Measurements from ENCODE around the gene SPTLC3. TPM values are rescaled to one million over a fixed set of nuclear protein-coding genes. Genes with fewer than 3 reads are reported as not detected.

SPTLC3 gene
- total RNA-seq: 1 to 10 TPM; 2.3 to 6.8 TPM
- long read RNA-seq, donor 1, full-length matches to known transcripts: 1 of 3 reads
- long read RNA-seq, donor 1, partial matches to known transcripts: 1 of 3 reads
- long read RNA-seq, donor 1, other reads (novel, unspliced or antisense): 1 of 3 reads
- long read RNA-seq, donor 2, partial matches to known transcripts: 0 of 3 reads
- long read RNA-seq, donor 2, other reads (novel, unspliced or antisense): 2 of 3 reads

DNA sequence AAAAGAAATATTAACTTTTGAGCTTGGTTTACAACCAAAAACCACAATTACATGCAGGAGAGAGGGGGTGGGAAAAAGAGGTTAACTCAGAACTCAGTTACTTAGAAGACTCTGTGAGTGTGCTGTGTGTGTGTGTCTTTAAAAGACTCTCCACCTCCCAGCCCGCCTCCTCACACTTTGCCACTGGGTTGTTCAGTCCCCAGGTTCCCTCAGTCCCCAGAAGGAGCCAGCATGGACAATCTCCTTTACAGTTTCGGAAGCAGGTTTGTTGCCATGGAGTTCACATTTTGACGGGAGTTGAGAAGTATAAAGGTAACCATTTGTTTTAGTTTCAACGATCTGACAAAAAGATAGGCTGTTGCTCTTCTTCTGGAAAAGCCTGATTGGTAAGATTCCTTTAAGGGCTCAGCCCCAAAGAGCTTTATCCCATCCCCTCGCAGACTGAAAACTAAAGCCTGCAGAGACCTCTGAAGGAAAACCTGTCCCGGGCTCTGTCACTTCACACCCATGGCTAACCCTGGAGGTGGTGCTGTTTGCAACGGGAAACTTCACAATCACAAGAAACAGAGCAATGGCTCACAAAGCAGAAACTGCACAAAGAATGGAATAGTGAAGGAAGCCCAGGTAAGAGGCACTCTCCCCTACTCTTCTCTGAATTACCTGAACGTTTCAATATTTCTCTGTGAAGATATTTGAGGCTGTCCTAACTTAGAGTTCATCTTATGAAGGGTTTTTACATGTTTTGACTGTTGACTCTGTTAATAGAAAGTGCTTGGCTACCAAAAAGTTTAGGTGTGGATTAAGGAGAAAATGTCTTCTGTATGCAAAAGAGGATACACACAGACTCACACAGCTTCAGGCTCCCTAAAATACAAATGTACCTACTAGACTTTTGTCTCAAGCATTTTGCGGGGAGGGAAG is at the start of gene SPTLC3:
Gene SPTLC3, plus strand, starts transcription at position 212 of the 921 bp plus-strand sequence. Its CDS starts 296 bp downstream, at position 508.
- DNase-seq (ENCODE audit: low spot score): peak; percentile 80
- intact Hi-C loops (cut with DNase I): no loop called here

DNA sequence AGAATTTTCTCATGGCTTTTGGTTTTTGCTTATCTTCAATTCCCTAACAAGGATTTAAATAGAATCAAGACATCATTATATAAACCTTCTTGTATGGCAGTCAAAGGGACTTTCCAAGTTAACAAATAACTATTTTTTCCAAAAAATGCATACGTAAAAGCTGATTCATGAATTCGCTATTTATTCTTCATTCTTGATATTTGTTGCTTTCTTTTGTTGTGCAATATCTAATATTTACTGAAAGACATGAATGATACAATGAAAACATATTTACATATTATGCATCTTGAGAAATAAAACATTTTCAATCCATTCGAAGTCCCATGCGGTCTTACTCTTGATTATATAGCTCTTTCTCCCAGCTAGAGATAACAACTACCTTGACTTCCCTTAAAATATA is 47.0 kb upstream of the SPTLC3 start:
- no peak for DNase-seq (ENCODE audit: low spot score)
- intact Hi-C loops (cut with DNase I): no loop called here

DNA sequence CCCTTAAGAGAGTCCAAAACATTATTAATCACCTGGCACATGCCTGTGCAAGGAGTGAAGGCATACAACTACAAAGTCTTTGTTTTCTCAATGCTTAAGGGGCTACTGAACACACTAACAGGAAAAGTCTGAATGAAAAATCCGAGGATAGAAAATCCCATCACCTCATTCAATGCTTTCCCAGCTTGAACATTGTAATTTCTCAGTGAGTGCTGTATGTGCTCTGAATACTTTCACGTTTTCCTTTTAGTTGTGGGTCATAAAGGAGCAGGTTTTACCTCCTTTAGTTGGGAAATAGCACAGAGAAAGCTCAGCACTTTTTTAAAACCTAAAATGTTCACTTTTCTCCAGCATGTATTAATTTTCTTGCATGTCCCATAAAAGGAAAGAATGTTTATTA is 45.9 kb upstream of the SPTLC3 start:
- DNase-seq (ENCODE audit: low spot score): no peak
- intact Hi-C loops (cut with DNase I): no loop called here

- intact Hi-C loops (cut with DNase I): no loop called here
- DNase-seq (ENCODE audit: low spot score): no peak
Observed at GRCh38 chr20:12963416-12963815, 45.4 kb upstream of the SPTLC3 start.

- intact Hi-C loops (cut with DNase I): loop anchor here in 1 of 2 donors (5.0 kb wide), 1 partner anchor 137 kb away; no protein-coding TSS in a partner anchor
- no peak for DNase-seq (ENCODE audit: low spot score)
Observed at GRCh38 chr20:12965212-12965869, 43.4 kb upstream of the SPTLC3 start.

DNA sequence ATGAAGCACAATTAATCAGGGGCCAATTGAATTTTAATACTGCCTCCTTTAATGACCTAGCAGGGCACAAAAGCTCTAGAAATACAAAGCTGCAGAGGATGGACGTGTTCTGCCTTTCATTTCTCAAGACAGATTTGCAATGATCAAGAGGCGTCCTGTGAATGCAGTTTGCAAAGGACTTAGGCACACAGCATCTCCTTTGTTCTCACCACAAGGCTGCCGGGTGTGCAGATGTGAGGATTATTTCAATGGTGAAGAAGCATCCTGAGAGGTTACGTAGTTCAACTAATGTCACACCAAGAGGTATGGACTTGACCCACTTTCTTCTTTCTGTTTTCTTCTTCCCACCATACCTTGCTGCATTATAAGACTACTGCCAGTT is 42.9 kb upstream of the SPTLC3 start:
- intact Hi-C loops (cut with DNase I): loop anchor here (2.0 to 5.0 kb wide), 2 partner anchors 41 to 136 kb away; no protein-coding TSS in a partner anchor
- no peak for DNase-seq (ENCODE audit: low spot score)

- intact Hi-C loops (cut with DNase I): loop anchor here (2.0 to 5.0 kb wide), 2 partner anchors 42 to 136 kb away; no protein-coding TSS in a partner anchor
- no peak for DNase-seq (ENCODE audit: low spot score)
Observed at GRCh38 chr20:12966468-12967085, 42.2 kb upstream of the SPTLC3 start.

DNA sequence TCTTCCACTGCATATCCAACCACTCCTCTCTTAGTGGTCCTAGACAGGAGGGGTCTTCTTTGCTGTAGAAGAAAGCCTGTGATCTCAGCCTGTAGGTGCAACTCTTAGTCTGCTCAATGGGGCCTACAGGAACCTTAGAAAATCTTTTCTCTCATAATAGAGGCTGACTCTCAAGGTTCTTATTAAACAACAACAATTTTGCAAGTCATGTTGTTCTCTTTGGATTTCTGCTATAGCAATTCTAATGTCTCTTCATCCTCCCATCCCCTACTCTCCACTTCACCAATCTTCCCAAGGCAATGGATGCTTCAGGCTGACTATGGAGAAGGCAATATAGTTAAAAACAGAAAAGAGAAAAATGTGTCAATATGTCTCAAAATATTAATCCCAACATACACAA is 40.8 kb upstream of the SPTLC3 start:
- no peak for DNase-seq (ENCODE audit: low spot score)
- intact Hi-C loops (cut with DNase I): loop anchor here (2.0 to 5.0 kb wide), 2 partner anchors 43 to 134 kb away; no protein-coding TSS in a partner anchor

GRCh38 chr20:12968472-12968871 is 40.3 kb upstream of the SPTLC3 start:
- intact Hi-C loops (cut with DNase I): loop anchor here in 1 of 2 donors (5.0 kb wide), 1 partner anchor 134 kb away; no protein-coding TSS in a partner anchor
- DNase-seq (ENCODE audit: low spot score): no peak

- DNase-seq (ENCODE audit: low spot score): no peak
- intact Hi-C loops (cut with DNase I): loop anchor here in 1 of 2 donors (5.0 kb wide), 1 partner anchor 133 kb away; no protein-coding TSS in a partner anchor
Observed at GRCh38 chr20:12969071-12969669, 39.6 kb upstream of the SPTLC3 start.

DNA sequence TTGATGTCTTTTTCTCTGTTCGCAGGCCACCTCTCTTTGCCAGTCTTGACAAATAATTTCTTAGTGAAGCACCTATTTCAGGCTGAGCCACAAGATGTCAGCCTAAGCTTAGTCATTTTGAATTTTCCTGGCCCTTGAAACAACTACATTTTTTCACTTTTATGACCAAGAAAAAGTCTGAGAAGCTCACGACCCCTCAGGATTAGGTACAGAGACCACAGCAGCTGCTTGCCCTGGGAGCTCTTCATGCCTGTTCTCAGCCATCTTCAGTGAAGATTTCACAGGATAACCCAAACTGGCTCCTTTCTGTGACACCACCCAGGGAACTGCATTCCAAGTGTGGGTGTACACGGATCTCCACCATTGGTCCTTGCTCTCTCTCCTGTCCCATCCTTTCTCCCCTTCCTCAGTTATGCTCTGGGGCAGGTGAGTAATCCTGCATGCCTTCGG is 38.4 kb upstream of the SPTLC3 start:
- no peak for DNase-seq (ENCODE audit: low spot score)
- intact Hi-C loops (cut with DNase I): no loop called here

DNA sequence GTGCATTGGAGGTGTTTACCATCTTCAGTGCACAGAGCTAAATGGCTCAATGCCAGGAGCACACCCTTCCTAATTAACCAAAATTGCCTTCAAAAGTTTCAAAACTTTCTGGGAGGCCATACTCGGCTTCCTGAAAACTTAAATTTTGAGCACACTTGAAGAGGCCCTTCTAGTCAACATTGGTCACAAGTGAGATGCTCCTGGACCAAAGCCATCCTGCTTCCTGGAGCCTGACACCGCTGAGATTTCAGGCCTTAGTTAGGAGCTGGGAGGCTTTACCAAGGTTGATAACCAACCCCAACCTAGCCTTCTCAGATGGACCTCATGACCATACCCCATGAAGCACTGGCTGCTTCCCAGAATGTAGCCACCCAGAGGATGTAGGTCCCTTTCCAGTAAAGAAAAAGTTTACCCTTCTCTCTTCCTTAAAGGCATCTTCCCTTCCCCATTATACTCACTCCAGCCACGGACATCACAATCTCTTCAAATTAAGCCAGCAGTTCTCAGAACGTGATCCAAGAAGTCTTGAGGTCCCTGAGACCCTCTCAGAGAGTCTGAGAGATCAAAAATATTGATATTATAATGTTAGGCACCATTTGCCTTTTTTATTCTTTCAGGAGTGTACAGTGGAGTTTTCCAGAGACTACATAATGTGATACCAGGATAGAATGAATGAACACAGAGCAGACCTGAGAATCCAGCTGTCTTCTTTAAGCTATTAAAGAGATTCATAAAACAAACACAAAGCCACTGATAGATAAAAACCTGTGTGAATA is 32.8 kb upstream of the SPTLC3 start:
- intact Hi-C loops (cut with DNase I): no loop called here
- no peak for DNase-seq (ENCODE audit: low spot score)

- intact Hi-C loops (cut with DNase I): no loop called here
- DNase-seq (ENCODE audit: low spot score): no peak
Observed at GRCh38 chr20:12976720-12977309, 32.0 kb upstream of the SPTLC3 start.

- intact Hi-C loops (cut with DNase I): no loop called here
Observed at GRCh38 chr20:12977328-12978125, 31.2 kb upstream of the SPTLC3 start.

DNA sequence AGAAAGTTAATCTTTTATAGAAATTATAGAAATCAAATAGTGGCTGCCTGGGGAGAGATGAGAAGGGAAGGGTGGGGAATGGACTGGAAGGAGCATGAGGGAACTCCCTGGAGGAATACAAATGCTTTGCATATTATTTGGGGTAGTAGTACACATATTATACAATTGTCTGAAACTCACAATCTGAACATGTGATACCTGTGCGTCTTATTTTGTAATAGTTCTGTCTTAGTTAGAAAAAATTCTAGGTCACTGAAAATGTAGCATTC is 30.7 kb upstream of the SPTLC3 start:
- intact Hi-C loops (cut with DNase I): no loop called here
- no peak for DNase-seq (ENCODE audit: low spot score)

More at GRCh38 chr20:12977328-12978125, 31.2 kb upstream of the SPTLC3 start:
- DNase-seq (ENCODE audit: low spot score): no peak

DNA sequence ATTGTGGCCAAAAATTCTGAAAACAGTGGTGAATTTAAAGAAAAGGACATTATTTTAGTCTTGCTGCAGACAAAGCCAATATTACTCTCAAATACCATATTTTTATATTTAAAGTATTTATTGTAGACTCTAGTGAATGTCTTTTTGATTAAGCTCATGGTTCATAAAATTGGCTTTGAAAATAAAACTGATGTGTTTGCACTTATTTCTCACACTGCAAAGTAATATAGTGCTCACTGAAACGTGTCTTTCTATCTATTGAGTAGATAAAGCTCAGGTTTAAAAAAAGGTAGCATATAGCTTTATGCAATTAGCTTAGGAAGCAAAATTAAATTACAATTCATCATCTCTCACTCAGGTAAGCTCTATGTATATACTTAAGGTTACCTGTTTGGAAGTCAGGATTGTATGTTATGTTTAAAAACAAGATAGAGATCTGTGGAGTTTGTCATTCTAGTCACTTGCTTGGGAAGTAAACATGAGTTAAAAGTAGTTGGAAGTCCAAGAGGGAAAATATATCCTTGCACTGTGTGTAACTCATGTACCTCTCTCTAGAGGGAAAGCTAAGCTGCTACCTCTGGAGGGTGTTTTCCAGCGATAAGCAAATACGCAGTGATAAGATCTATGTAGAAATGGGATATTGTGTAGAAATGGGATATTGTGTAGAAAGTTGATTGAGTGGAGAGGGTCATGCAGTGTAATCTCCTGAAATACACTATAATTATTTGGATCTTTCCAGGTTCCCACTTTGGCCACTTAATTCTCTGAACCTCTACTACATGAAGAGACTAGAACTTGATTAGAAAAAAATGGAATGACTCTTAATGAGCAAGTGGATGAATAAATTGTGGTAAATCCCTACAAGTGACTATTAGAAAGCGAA is 29.9 kb upstream of the SPTLC3 start:
- DNase-seq (ENCODE audit: low spot score): no peak
- intact Hi-C loops (cut with DNase I): no loop called here

Data from posterior vena cava (tissue), 2 donors.